COLO829 (cell line): ENCODE results near the gene TNIK.

Experiments used
- DNase-seq: peaks from one replicate; pipeline ENCODE4 v3.0.0; 2012; ENCODE audit warnings: low spot score

The TNIK gene

DNA sequence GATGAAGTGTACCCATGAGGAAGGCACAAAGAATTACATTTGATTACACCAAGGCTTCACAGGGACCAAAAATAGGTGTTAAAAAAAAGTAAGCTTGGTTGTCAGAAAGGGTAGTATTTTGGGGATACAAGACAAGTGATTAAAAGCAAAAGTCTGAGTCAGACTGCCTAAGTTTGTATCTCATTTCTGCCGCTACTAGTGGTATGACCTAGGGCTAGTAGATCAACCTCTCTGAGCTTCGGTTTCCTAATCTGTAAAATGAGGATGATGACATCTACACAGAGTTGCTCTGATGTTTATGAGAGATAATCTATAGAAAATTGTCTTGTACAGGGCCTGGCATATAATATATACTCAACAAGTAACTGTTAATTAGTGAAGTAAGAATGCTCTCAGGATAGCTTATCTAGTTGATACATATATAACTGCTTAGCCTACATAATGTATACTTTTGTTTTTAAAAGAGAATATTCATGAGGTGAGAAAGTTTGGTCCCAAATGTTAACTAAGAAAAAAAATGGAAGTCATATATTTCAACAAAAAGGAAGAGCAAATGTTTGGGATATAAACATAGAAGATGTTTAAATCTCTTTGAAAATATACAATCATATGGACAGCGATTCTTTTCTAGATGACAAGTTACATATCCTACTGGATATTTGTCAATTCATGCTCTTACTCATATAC lies 270.7 kb downstream of the TNIK start:
- no peak for DNase-seq

DNA sequence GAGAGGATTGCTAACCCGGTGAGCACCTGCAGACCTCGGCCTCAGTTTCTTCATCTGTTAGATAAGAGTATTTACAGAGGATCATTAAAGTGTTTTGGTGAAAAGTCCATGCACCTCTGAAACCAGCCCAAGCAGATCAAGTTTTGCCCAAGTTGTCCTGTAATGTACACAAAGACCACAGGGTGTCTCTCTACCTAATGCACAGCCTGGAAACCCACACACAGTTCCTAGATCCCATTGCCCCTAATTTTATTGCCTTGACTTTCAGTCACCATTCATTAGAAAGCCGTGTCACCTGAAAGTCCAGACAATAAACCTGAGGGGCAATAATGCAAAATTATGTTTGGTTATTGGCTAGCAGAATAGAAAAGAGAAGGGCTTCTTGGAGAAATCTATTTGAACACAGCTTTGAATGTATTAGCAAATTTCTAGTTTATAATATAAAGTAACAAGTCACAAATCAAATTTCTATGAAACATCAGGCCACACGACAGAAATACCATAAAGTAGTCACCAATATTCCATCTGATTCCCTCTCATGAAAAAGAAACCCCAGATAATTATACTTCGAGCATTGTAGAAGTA lies 272.4 kb downstream of the TNIK start:
- DNase-seq: peak; percentile 30

DNA sequence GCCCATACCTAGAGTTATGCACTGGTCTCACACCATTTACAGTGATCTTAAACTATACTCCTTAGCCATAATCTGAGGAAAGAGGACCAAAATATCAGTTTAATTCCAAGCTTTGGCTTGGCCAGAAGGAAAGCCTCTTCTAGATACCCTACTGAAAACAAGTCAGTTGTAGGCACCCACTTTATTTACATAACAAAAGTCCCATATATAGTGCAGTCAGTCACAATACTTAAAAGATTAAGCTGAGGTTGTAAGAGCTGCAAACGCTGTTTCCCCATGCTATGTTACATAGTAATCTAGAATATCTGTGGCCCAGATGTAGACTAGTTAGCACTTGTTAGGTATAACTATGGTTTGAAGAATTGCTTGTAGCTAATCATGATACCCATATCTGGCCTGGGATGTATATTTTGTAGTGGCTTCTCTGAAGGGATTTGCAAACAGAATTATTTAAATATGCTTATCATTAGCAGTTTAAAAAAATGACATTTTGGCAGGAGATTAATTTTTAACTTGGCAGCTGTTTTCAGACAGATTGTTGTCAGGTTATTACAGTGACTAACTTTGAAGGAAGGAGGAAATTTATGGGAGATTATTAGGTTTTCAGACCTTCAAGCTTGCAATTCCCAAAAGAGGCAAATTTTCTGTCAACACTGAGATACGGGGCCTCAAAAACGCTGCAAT lies 273.2 kb downstream of the TNIK start:
- no peak for DNase-seq

- no peak for DNase-seq
Observed at GRCh38 chr3:171186383-171186782, 273.8 kb downstream of the TNIK start.

DNA sequence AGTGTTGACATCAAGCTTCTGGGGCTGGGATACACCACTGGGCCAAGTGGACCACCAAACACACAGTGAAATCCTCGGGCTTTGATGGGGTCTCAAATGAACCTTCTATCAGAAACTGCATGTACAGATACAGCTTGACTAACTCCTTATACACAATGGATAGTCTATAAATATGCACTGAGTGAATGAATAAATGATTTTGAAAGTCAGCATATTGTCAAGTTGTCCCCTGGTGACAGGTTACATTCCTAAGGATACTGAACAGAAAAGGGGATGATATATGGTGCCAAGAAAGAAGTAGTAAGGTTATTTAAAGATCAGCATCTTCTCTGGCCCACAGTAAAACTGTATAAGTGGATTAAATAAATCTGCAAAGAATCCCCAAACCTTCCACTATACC lies 274.2 kb downstream of the TNIK start:
- no peak for DNase-seq

- no peak for DNase-seq
Observed at GRCh38 chr3:171184372-171184771, 275.8 kb downstream of the TNIK start.

DNA sequence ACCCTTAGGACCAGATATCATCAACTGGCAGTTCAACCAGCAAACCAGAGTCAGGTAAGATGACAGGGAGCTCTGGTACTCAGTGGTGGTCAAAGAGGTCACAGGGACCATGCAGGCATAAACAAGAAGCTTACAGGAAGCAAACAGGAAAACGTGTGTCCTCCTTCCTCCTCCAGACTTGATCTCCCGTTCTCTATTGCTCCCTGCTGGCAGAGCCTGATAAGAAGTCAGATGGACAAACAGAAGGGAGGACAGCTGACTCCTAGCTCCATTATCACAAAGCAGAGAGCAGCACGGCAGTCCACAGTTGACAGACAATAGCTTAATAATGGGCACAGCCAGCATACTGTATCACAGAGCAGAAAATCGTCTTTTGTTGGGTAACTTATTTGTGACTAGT lies 277.2 kb downstream of the TNIK start:
- DNase-seq: no peak

DNA sequence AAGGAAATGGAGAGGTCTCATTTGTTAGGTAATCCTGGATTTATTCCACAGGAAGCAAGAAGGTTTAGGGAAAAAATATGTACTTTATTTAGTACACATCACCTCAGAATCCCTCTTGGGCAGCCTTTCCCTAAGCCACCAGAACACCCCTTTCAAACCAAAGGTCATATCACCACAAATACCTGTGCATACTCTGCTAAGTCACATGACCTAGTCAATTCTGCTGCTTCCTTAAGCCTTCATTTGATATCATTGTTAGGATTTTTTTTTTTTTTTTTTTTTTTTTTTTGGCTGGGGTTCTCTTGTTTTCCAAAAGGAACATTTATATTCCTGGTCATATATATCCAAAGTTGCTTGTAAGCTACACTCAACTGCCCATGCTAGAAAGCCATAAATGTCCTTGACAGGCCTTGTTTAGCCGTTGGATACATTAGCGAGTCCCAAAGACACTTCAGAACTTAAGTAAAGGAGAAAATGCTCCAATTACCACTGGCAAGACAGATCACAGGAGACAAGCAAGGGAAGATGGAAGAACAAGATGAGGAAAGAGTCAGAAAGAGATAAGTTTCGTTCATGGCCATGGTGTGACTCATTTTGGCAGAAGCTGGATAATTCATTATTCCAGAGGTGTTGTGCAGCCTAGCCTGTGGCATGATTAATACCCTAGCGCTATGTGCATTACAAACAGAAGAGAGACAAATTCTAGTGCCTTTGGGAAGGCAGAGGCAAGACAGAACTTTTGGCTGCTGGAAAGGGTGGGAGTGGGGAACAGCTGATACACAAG lies 278.1 kb downstream of the TNIK start:
- no peak for DNase-seq

GRCh38 chr3:171178714-171179113 lies 281.5 kb downstream of the TNIK start:
- DNase-seq: no peak

DNA sequence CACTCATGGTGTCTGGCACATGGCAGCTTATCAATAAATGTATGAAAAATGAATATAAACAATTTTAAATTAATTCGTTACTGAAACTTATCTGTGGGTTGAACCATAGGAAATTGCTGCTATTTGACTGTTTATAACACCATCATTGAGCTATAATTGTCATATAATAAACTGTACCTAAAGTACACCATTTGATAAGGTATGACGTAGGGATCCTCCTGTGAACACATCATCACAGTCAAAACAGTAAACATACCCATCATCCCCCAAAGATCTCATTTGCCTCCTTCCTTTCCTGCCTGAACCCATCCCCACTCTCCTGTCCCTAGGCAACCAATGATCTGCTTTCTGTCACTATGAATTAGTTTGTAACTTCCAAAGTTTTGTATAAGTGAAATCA lies 282.7 kb downstream of the TNIK start:
- no peak for DNase-seq

- no peak for DNase-seq
Observed at GRCh38 chr3:171177056-171177455, 283.1 kb downstream of the TNIK start.

GRCh38 chr3:171176244-171176933 lies 283.8 kb downstream of the TNIK start:
- no peak for DNase-seq

- no peak for DNase-seq
Observed at GRCh38 chr3:171175741-171176234, 284.4 kb downstream of the TNIK start.

DNA sequence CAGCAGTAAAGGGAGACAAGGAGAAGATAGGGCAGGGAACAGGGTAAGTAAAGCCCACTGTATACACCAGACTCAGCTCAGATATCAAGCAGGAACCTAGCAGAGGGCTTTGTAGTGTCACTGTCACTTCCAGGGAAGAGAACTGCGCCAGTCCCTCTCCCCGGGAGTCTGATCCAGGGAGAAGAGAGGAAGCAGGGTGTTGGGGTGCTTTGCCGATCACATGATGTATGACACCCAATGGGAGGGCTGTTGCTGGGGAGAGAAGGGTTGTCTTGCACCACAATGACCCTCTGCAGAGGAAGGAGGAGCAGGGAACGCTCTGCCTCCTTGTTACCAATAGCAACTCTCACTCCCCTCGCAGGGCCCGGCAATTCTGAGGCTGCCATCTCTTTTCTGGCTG lies 286.5 kb downstream of the TNIK start:
- DNase-seq: no peak

- DNase-seq: no peak
Observed at GRCh38 chr3:171172070-171172469, 288.1 kb downstream of the TNIK start.

DNA sequence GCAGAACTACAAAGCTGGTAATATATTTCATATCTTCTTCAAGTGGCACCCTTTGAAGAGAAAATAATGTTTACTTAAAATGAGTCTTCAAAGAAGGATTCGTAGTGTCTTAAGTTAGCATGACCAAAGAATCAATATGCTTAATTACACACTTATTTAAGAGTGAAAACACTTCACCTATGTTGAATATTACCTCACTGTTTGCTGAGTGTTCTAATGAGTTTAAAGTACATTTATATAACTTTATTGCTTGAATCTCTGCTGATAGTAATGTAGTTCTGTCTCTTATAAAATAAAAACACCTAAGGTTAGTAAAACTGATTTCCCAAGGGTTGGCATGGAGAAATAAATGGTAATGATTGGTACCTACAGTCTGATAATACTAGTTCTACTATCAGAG lies 290.3 kb downstream of the TNIK start:
- DNase-seq: no peak

- no peak for DNase-seq
Observed at GRCh38 chr3:171169443-171169842, 290.8 kb downstream of the TNIK start.

- no peak for DNase-seq
Observed at GRCh38 chr3:171168551-171168950, 291.7 kb downstream of the TNIK start.

GRCh38 chr3:171168086-171168485 lies 292.1 kb downstream of the TNIK start:
- peak; percentile 87 for DNase-seq

DNA sequence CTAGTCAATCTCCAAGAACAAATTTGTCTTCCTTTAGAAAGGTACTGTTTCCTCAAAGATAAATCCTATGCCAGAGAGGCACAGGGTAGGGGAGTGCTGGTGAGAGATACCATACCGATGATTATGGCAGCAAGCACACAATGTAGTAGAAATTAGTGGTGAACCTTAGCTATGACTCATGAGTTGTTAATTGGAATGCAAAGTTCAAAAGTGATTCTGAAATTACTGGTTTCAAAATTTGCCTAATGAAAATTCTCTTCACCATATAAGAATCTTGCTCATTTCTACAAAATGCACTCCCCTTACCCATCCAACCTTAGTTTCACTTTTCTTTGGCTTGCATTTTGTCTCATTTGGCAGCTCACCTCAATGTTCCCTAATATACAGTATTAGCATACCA lies 294.2 kb downstream of the TNIK start:
- no peak for DNase-seq

GRCh38 chr3:171165499-171165921 lies 294.7 kb downstream of the TNIK start:
- DNase-seq: no peak

DNA sequence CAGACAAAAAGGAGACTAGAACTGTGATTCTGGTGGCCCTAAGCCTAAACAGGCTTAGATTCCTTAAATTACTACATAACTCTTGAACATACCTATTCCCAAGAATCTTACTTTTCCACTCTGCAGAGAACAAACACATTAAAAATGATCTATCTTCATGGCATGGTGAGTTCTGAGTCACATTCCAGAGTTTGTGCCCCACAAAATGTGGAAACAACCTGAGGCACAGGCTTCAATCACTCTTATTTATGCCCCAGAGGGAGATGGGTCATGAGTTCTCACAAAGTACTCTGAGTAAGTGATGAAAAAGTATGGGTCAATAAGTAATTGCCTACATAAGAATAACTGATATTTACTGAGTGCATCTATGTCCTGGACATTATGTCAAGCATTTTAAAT lies 296.1 kb downstream of the TNIK start:
- DNase-seq: no peak
